HepG2 (cell line): Measurements from ENCODE around the gene NPHP4. TPM values are rescaled to one million over a fixed set of nuclear protein-coding genes. Genes with fewer than 3 reads are reported as not detected.

Source experiments
- ATAC-seq: fragments of 200-7000 bp; cut with Tn5 transposase; 3 replicates; pipeline ENCODE4 v1.9.1; 2020; ENCODE audit warnings: mild to moderate bottlenecking, moderate library complexity
- BruUV-seq: library from RNA; stranded (reverse); fragments of 400-500 nt; replicated peaks from 2 replicates; lab custom pipeline; 2021; lab: Mats Ljungman, UMichigan
- CTCF ChIA-PET: fragments of 300-600 bp; formaldehyde crosslinking; extraction: SDS; loops from one replicate; lab custom pipeline; 2021; ENCODE audit warnings: low total read pairs, inconsistent platforms, low intra/inter-chr PET ratio; lab: Yijun Ruan, JAX
- POLR2A ChIA-PET: fragments of 350-600 bp; sonication (Branson Sonifier 250); formaldehyde crosslinking; loops from one replicate; lab custom pipeline; 2020; ENCODE audit warnings: antibody characterized with exemption, inconsistent platforms; lab: Yijun Ruan, JAX
- DNase-seq: peaks from one replicate; pipeline ENCODE4 v3.0.0-alpha.2; 2015; ENCODE audit warnings: low spot score
- FAIRE-seq: peaks from 3 replicates; lab custom pipeline; 2011; peaks lifted over from hg19 to GRCh38; lab: Jason Lieb, UNC
- H2AFZ ChIP-seq: one replicate; pipeline ENCODE4 v1.6.1; 2011; ENCODE audit warnings: low read length, inconsistent platforms
- H3K27ac ChIP-seq: fragments of 300-600 bp; 3 replicates; pipeline ENCODE4 v1.8.0; 2011; ENCODE audit warnings: mixed run types, mild to moderate bottlenecking, mixed read lengths, low read length, inconsistent platforms; ENCODE audit not compliant: insufficient read depth; ENCODE audit errors: extremely low read length
- H3K27me3 ChIP-seq, 2 experiments: fragments of 200-600 bp in 1 of 2; 2 replicates in 1 of 2; 3 replicates in 1 of 2; pipeline versions ENCODE4 v1.6.0 to v1.8.0; 2011; ENCODE audit warnings: low read length in 2 of 2, mild to moderate bottlenecking in 2 of 2, moderate library complexity in 2 of 2, inconsistent platforms in 1 of 2; ENCODE audit not compliant: insufficient read depth in 2 of 2, control insufficient read depth in 1 of 2
- H3K36me3 ChIP-seq, 2 experiments: fragments of 200-600 bp in 1 of 2; replicated peaks in 1 of 2; 2 replicates in 1 of 2; 3 replicates in 1 of 2; pipeline versions ENCODE4 v1.5.1 to v1.8.0; 2011; ENCODE audit warnings: low read length in 2 of 2, inconsistent platforms in 1 of 2; ENCODE audit not compliant: insufficient read depth in 2 of 2, control insufficient read depth in 1 of 2
- H3K4me1 ChIP-seq: 2 replicates; pipeline ENCODE4 v1.5.1; 2012; ENCODE audit warnings: low read length, inconsistent platforms; ENCODE audit not compliant: insufficient read depth
- H3K4me2 ChIP-seq: 2 replicates; pipeline ENCODE4 v1.6.0; 2011; ENCODE audit warnings: low read depth, low read length, inconsistent platforms
- H3K4me3 ChIP-seq, 3 experiments: fragments of 200-600 bp in 1 of 3; sonication (generic), shearing (Covaris generic) in 1 of 3; replicated peaks in 1 of 3; 2 replicates each; pipeline ENCODE4 v1.5.1; 2011 to 2016; ENCODE audit warnings: low read length in 3 of 3, inconsistent platforms in 2 of 3, low read depth in 2 of 3, mild to moderate bottlenecking in 2 of 3, control low read depth in 1 of 3, mixed read lengths in 1 of 3; ENCODE audit not compliant: insufficient read depth in 1 of 3
- H3K79me2 ChIP-seq: one replicate; pipeline ENCODE4 v1.6.1; 2011; ENCODE audit warnings: low read length, inconsistent platforms; ENCODE audit not compliant: insufficient read depth
- H3K9ac ChIP-seq: 2 replicates; pipeline ENCODE4 v1.6.0; 2011; ENCODE audit warnings: mild to moderate bottlenecking, low read depth, low read length, inconsistent platforms; ENCODE audit not compliant: insufficient read depth
- H3K9me3 ChIP-seq: 2 replicates; pipeline ENCODE4 v1.5.1; 2012; ENCODE audit warnings: mild to moderate bottlenecking, low read length
- H4K20me1 ChIP-seq: 2 replicates; pipeline ENCODE4 v1.6.0; 2011; ENCODE audit warnings: inconsistent platforms, mild to moderate bottlenecking, low read length, moderate library complexity; ENCODE audit not compliant: insufficient read depth
- AGO2 ChIP-seq: fragments of 200-400 bp; formaldehyde crosslinking; optimal IDR thresholded peaks from 2 replicates; pipeline ENCODE3; 2017; ENCODE audit warnings: mild to moderate bottlenecking, low read depth, low read length, moderate library complexity
- MXD4 ChIP-seq: IDR thresholded peaks from 2 replicates; pipeline ENCODE4 v1.6.1; 2016; ENCODE audit warnings: mild to moderate bottlenecking, missing biosample characterization, missing genetic modification reagents
- NBN ChIP-seq: fragments of 450-650 bp; conservative IDR thresholded peaks from 2 replicates; pipeline ENCODE4 v1.6.1; 2017
- NFE2 ChIP-seq: sonication (generic); formaldehyde crosslinking; IDR thresholded peaks from 2 replicates; pipeline ENCODE4 v1.4.0; 2020; ENCODE audit warnings: missing genetic modification reagents
- NFRKB ChIP-seq: fragments of 450-650 bp; IDR thresholded peaks from 2 replicates; pipeline ENCODE4 v1.6.1; 2017
- RXRA ChIP-seq: sonication (generic); formaldehyde crosslinking; IDR thresholded peaks from 2 replicates; pipeline ENCODE4 v1.5.1; 2020; ENCODE audit warnings: missing genetic modification reagents
- SP5 ChIP-seq: IDR thresholded peaks from 2 replicates; pipeline ENCODE4 v1.6.1; 2016; ENCODE audit warnings: low read depth, borderline replicate concordance
- TSC22D2 ChIP-seq: sonication (generic); formaldehyde crosslinking; IDR thresholded peaks from 2 replicates; pipeline ENCODE4 v1.5.1; 2020; ENCODE audit warnings: missing genetic modification reagents, mild to moderate bottlenecking, borderline replicate concordance
- XBP1 ChIP-seq: sonication (generic); formaldehyde crosslinking; IDR thresholded peaks from 2 replicates; pipeline ENCODE4 v1.5.0; 2020; ENCODE audit warnings: missing genetic modification reagents
- ZNF143 ChIP-seq: sonication (generic); formaldehyde crosslinking; IDR thresholded peaks from 2 replicates; pipeline ENCODE4 v1.4.0; 2020; ENCODE audit warnings: missing genetic modification reagents
- ZNF256 ChIP-seq: sonication (generic); formaldehyde crosslinking; conservative IDR thresholded peaks from 2 replicates; pipeline ENCODE4 v1.4.0; 2020; ENCODE audit warnings: missing genetic modification reagents
- ZNF292 ChIP-seq: sonication (generic); formaldehyde crosslinking; IDR thresholded peaks from 2 replicates; pipeline ENCODE4 v1.8.1; 2022; ENCODE audit warnings: mild to moderate bottlenecking, low read depth, missing genetic modification reagents, borderline replicate concordance
- WGBS: methylation state at CpG from one replicate; pipeline ENCODE4 v1.1.6; 2017; ENCODE audit warnings: low lambda C conversion rate; 5-methylcytosine and 5-hydroxymethylcytosine counted together
- in situ Hi-C: cut with HindIII; loops from 2 replicates; pipeline ENCODE4 v1.10.0; 2017; ENCODE audit warnings: low pct_unique_long_range_greater_than_20kb; ENCODE audit not compliant: extremely low pct_ligation_motif_present
- intact Hi-C: fragments of 100-400 bp; cut with micrococcal nuclease; formaldehyde crosslinking; loops from one replicate; pipeline ENCODE4 v1.10.0; 2022; ENCODE audit not compliant: unreplicated experiment
- polyA plus RNA-seq, 8 experiments: library from polyadenylated mRNA; depleted of rRNA in 3 of 8; stranded (reverse) in 7 of 8; unstranded in 1 of 8; fragments of >200 nt; fragmentation: Illumina TruSeq in 4 of 8; extraction: Trizol in 4 of 8; gene quantifications; 2 replicates each; pipeline versions ENCODE4 v1.2.1 to v1.2.3, GENCODE V29; 2011 to 2016; ENCODE audit warnings: low read depth in 4 of 8, missing spikeins in 1 of 8, mixed read lengths in 1 of 8; ENCODE audit not compliant: insufficient read depth in 1 of 8
- total RNA-seq, 5 experiments: library from RNA; depleted of rRNA; stranded (reverse); fragments of >200 nt; fragmentation: Illumina TruSeq; extraction: Trizol; gene quantifications; 2 replicates each; pipeline ENCODE4 v1.2.3, GENCODE V29; 2016; ENCODE audit warnings: low read depth in 1 of 5
- TF ChIP-seq, protein P1 (sequence below): sonication (generic); formaldehyde crosslinking; IDR thresholded peaks from 2 replicates; pipeline ENCODE4 v1.8.0; 2022; ENCODE audit warnings: mild to moderate bottlenecking, missing genetic modification reagents, moderate library complexity
- TF ChIP-seq, protein P2 (sequence below): sonication (generic); formaldehyde crosslinking; IDR thresholded peaks from 2 replicates; pipeline ENCODE4 v1.5.1; 2020; ENCODE audit warnings: mild to moderate bottlenecking, missing genetic modification reagents, borderline replicate concordance

The NPHP4 gene
- total and polyA plus RNA-seq, 2 of the 13 experiments (the other 11 are each of a cell fraction or from before 2014, with no cell fraction given): 4.4 to 6.8 TPM

DNA sequence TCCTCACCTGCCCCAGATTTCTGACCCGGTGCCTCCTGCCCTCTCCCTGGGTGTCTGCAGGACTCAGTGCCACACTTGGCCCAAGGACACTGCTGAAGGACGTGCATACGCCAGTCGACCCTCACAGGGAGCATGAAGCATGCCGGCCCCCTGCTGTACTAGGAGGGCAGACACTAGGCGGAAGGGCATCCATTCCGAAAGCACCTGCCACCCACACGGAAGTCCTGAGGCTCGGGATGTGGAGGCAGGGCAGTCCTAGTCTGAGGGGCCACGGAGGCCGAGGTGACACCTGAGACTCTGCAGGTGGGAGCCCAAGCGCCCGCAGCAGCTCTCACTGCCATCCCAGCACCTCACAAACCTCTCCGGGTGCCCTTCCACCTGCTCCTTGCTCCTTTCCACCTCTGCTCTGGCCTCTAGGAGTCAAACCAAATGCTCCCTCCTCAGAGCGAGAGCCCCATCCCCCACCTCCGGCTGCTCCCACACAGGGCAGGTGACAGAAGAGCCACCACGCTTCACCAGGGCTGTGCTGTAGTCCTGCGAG, 2.4 kb downstream of the NPHP4 start:
- no peaks in the 10 kb centered on the region for H3K27me3 ChIP-seq
- TF ChIP-seq AGO2 (peak; percentile 40), NBN (no peak)
- intact Hi-C loops: no loop called here
- no peak overlapping the region for H3K9ac ChIP-seq
- BruUV-seq: no TSS peak
- no peak overlapping the region for H3K4me3 ChIP-seq
- no peaks in the 10 kb centered on the region for H3K9me3 ChIP-seq
- H4K20me1 ChIP-seq: no peaks in the 10 kb centered on the region
- no peak overlapping the region for H3K4me2 ChIP-seq
- POLR2A ChIA-PET: no interaction called here
- FAIRE-seq: no peak
- H3K27ac ChIP-seq: no peak overlapping the region
- 98% methylated on average over 11 of the region's 18 CpGs for WGBS
- in situ Hi-C loops: no loop called here
- CTCF ChIA-PET: no interaction called here
- no peak for DNase-seq
- H3K36me3 ChIP-seq: peaks cover 0 to 11% of the 10 kb centered on the region in 2 experiments; a peak in 4 of 5 replicates
- no peak overlapping the region for H2AFZ ChIP-seq
- peaks cover 37% of the 10 kb centered on the region for H3K4me1 ChIP-seq
- no peak for ATAC-seq
- peaks cover 23% of the 10 kb centered on the region for H3K79me2 ChIP-seq

DNA sequence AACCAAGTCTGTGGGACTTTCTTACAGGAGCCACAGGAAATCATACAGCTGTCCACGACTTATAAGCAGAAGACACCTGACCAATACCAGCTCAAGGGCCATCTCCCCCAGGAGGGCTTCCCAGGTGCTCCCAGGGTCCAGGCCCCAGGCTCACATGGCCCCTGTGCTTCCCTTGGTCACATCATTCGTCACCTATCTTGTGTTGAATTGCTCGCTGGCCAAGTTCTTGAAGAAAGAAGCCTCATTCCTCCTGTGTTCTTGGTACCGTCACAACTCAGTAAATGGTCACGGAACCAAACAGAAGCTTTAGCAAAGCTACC, 3.0 kb downstream of the NPHP4 start:
- intact Hi-C loops: no loop called here
- H3K4me2 ChIP-seq: no peak overlapping the region
- TF ChIP-seq XBP1 (CRISPR knock-in tag) (no peak), MXD4 (CRISPR knock-in tag) (no peak), TSC22D2 (no peak), RXRA (CRISPR knock-in tag) (no peak), NFRKB (no peak), ZNF143 (CRISPR knock-in tag) (no peak), NFE2 (CRISPR knock-in tag) (no peak), ZNF292 (CRISPR knock-in tag) (no peak), ZNF256 (CRISPR knock-in tag) (no peak), SP5 (CRISPR knock-in tag) (no peak)
- TF ChIP-seq, protein P1, sequence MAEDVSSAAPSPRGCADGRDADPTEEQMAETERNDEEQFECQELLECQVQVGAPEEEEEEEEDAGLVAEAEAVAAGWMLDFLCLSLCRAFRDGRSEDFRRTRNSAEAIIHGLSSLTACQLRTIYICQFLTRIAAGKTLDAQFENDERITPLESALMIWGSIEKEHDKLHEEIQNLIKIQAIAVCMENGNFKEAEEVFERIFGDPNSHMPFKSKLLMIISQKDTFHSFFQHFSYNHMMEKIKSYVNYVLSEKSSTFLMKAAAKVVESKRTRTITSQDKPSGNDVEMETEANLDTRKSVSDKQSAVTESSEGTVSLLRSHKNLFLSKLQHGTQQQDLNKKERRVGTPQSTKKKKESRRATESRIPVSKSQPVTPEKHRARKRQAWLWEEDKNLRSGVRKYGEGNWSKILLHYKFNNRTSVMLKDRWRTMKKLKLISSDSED: no peak
- TF ChIP-seq, protein P2, sequence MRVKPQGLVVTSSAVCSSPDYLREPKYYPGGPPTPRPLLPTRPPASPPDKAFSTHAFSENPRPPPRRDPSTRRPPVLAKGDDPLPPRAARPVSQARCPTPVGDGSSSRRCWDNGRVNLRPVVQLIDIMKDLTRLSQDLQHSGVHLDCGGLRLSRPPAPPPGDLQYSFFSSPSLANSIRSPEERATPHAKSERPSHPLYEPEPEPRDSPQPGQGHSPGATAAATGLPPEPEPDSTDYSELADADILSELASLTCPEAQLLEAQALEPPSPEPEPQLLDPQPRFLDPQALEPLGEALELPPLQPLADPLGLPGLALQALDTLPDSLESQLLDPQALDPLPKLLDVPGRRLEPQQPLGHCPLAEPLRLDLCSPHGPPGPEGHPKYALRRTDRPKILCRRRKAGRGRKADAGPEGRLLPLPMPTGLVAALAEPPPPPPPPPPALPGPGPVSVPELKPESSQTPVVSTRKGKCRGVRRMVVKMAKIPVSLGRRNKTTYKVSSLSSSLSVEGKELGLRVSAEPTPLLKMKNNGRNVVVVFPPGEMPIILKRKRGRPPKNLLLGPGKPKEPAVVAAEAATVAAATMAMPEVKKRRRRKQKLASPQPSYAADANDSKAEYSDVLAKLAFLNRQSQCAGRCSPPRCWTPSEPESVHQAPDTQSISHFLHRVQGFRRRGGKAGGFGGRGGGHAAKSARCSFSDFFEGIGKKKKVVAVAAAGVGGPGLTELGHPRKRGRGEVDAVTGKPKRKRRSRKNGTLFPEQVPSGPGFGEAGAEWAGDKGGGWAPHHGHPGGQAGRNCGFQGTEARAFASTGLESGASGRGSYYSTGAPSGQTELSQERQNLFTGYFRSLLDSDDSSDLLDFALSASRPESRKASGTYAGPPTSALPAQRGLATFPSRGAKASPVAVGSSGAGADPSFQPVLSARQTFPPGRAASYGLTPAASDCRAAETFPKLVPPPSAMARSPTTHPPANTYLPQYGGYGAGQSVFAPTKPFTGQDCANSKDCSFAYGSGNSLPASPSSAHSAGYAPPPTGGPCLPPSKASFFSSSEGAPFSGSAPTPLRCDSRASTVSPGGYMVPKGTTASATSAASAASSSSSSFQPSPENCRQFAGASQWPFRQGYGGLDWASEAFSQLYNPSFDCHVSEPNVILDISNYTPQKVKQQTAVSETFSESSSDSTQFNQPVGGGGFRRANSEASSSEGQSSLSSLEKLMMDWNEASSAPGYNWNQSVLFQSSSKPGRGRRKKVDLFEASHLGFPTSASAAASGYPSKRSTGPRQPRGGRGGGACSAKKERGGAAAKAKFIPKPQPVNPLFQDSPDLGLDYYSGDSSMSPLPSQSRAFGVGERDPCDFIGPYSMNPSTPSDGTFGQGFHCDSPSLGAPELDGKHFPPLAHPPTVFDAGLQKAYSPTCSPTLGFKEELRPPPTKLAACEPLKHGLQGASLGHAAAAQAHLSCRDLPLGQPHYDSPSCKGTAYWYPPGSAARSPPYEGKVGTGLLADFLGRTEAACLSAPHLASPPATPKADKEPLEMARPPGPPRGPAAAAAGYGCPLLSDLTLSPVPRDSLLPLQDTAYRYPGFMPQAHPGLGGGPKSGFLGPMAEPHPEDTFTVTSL (CRISPR knock-in tag): no peak

More for the DNA sequence above, 3.0 kb downstream of the NPHP4 start:
- 98% methylated on average over 5 of the region's 5 CpGs for WGBS
- no peak overlapping the region for H3K9ac ChIP-seq
- ChIA-PET POLR2A (no interaction called here), CTCF (no interaction called here)
- H3K27ac ChIP-seq: no peak overlapping the region
- no peaks in the 10 kb centered on the region for H3K9me3 ChIP-seq
- BruUV-seq: no TSS peak
- H2AFZ ChIP-seq: no peak overlapping the region
- peaks cover 0 to 11% of the 10 kb centered on the region in 2 experiments; a peak in 4 of 5 replicates for H3K36me3 ChIP-seq
- in situ Hi-C loops: no loop called here
- DNase-seq: no peak
- H3K27me3 ChIP-seq: no peaks in the 10 kb centered on the region
- peaks cover 33% of the 10 kb centered on the region for H3K4me1 ChIP-seq
- no peak for ATAC-seq
- no peak for FAIRE-seq
- H4K20me1 ChIP-seq: no peaks in the 10 kb centered on the region
- no peak overlapping the region for H3K4me3 ChIP-seq
- H3K79me2 ChIP-seq: peaks cover 23% of the 10 kb centered on the region
